Measurements from ENCODE around the gene ZFYVE28. TPM values are rescaled to one million over a fixed set of nuclear protein-coding genes. Genes with fewer than 3 reads are reported as not detected.
A peak's percentile ranks its signal among the peaks of the same experiment; 100 is the strongest.

Gene ZFYVE28
- total RNA-seq, 4 donors from 2014 or later, result 8.9 to 19.1 (median 16.4) TPM

GRCh38 chr4:2304877-2305561 lies 113.4 kb downstream of the ZFYVE28 start:
- Histone ChIP-seq H3K4me3 (replicated peaks in 1 of 3) (no peak overlapping the region), H3K27me3 (no peaks in the 10 kb centered on the region), H3K27ac (no peak overlapping the region), H3K9me3 (no peaks in the 10 kb centered on the region), H3K36me3 (no peaks in the 10 kb centered on the region), H3K4me1 (peaks cover 12 to 17% of the 10 kb centered on the region in 2 donors)
- intact Hi-C loops (cut with DNase I), result no loop called here
- TF ChIP-seq, protein P1, sequence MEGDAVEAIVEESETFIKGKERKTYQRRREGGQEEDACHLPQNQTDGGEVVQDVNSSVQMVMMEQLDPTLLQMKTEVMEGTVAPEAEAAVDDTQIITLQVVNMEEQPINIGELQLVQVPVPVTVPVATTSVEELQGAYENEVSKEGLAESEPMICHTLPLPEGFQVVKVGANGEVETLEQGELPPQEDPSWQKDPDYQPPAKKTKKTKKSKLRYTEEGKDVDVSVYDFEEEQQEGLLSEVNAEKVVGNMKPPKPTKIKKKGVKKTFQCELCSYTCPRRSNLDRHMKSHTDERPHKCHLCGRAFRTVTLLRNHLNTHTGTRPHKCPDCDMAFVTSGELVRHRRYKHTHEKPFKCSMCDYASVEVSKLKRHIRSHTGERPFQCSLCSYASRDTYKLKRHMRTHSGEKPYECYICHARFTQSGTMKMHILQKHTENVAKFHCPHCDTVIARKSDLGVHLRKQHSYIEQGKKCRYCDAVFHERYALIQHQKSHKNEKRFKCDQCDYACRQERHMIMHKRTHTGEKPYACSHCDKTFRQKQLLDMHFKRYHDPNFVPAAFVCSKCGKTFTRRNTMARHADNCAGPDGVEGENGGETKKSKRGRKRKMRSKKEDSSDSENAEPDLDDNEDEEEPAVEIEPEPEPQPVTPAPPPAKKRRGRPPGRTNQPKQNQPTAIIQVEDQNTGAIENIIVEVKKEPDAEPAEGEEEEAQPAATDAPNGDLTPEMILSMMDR (IDR thresholded peaks at IDR 0.05), result no peak
- no peak for TF ChIP-seq POLR2A (IDR thresholded peaks at IDR 0.05)
- 93 to 95% methylated on average over 33 to 38 of the region's 41 CpGs for WGBS, 2 donors
- DNase-seq, result no peak

- Histone ChIP-seq H3K36me3 (no peaks in the 10 kb centered on the region), H3K9me3 (no peaks in the 10 kb centered on the region), H3K27me3 (no peaks in the 10 kb centered on the region), H3K4me1 (peaks cover 12 to 17% of the 10 kb centered on the region in 2 donors), H3K4me3 (replicated peaks in 1 of 3) (no peak overlapping the region), H3K27ac (no peak overlapping the region)
- intact Hi-C loops (cut with DNase I), result no loop called here
- TF ChIP-seq, protein P1 (IDR thresholded peaks at IDR 0.05), result no peak
- TF ChIP-seq POLR2A (IDR thresholded peaks at IDR 0.05), result no peak
- WGBS, 2 donors, result 89 to 92% methylated on average over 20 to 28 of the region's 32 CpGs
- DNase-seq, result no peak
These were observed 114.0 kb downstream of the ZFYVE28 start for GRCh38 chr4:2304321-2304876.

DNA sequence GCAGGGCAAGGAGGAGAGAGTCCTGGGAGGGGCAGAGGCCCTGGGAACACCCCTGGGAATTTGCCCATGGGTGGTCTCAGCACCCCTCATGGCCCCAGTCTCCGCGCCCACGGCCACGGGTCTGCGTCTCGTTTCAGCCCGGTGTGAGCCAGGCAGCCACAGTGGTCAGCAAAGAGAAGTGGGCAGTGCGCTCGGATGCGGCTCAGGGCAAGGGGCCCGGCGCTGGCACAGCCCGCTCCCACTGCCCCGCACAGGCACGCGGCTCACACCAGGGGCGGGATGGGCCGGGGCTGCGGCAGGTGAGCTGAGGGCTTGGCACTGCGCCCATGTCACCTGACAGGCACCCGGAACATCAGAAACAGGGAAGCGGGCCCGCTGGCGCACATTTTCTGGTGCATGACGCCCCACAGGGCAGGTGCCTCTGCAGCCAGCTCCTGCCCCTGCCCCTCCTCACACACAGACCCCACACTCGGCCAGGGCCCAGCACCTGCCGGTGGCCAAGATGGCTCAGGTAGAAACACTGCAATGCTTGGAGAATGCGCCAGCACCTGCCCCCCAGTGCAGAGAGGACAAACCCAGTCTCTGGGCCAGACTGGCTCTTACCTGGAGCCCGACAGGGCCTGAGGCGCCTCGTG lies 114.6 kb downstream of the ZFYVE28 start:
- DNase-seq, result peak; percentile 47 to 77
- no peak for TF ChIP-seq POLR2A (IDR thresholded peaks at IDR 0.05)
- TF ChIP-seq, protein P1 (IDR thresholded peaks at IDR 0.05), result no peak
- 69 to 76% methylated on average over 12 to 19 of the region's 31 CpGs for WGBS, 2 donors

GRCh38 chr4:2303121-2303685 lies 115.2 kb downstream of the ZFYVE28 start:
- intact Hi-C loops (cut with DNase I), result no loop called here
- peaks cover 12 to 17% of the 10 kb centered on the region in 2 donors for H3K4me1 ChIP-seq
- no peak overlapping the region for H3K4me3 ChIP-seq (replicated peaks in 1 of 3)
- 94 to 96% methylated on average over 19 of the region's 19 CpGs for WGBS, 2 donors
- H3K27ac ChIP-seq, result no peak overlapping the region
- no peaks in the 10 kb centered on the region for H3K27me3 ChIP-seq
- no peaks in the 10 kb centered on the region for H3K9me3 ChIP-seq
- no peak for DNase-seq
- H3K36me3 ChIP-seq, result no peaks in the 10 kb centered on the region
- TF ChIP-seq, protein P1 (IDR thresholded peaks at IDR 0.05), result no peak
- TF ChIP-seq POLR2A (IDR thresholded peaks at IDR 0.05), result no peak

More for the DNA sequence above, 114.6 kb downstream of the ZFYVE28 start:
- Histone ChIP-seq H3K4me1 (peaks cover 12 to 17% of the 10 kb centered on the region in 2 donors), H3K36me3 (no peaks in the 10 kb centered on the region), H3K9me3 (no peaks in the 10 kb centered on the region), H3K27ac (no peak overlapping the region), H3K27me3 (no peaks in the 10 kb centered on the region), H3K4me3 (replicated peaks in 1 of 3) (no peak overlapping the region)
- intact Hi-C loops (cut with DNase I), result no loop called here
